Measurements from ENCODE around the gene FKBP1A. TPM values are rescaled to one million over a fixed set of nuclear protein-coding genes. Genes with fewer than 3 reads are reported as not detected.

FKBP1A gene
- total RNA-seq, result 100 to 1,000 TPM; 205 to 207 TPM

DNA sequence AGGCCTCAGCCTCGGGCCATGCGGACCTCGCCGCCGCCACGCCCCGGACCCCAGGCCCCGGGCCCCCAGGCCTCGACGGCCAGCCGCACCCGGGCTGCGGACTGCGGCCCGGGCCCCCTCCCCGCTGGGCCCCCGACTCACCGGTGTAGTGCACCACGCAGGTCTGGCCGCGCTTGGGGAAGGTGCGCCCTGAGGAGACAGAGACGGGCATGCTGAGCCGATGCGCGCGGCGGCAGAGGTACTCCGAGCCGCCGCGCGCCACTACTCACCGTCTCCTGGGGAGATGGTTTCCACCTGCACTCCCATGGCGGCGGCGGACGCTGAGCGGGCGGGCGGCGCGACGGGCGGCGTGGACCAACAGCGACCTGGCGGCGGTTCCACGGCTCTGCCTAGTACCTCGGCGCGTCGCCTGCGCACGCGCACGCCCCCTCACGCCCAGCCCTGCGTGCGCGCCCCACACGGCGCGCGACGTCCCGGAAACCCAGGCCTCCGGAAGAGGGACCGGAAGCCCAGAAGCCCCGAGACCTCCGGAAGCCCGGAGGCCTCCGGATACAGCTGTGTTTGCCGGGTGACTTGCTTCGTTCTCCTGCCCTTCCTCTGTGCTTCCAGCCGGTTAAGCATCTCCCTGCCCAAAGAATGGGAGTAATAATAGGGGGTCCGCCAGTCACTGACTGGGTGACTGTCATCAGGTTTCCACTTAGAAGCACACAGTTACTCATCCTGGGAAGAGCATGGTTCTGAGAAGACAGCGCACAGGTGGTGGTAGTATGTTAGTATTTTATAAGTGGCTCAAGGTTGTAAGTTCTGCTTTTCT is at the start of gene FKBP1A:
Gene FKBP1A, minus strand, starts transcription at position 362 of the 814 bp plus-strand sequence. Its CDS starts 56 bp downstream, at position 306.
- Mint-ChIP-seq H3K9me3 (peaks cover 6% of the 10 kb centered on the region), H3K4me3 (peak within 1 kb of the TSS; percentile 84), H3K36me3 (ENCODE audit: low read depth) (peaks cover 23% of the 10 kb centered on the region), H3K27ac (peak within 1 kb of the TSS; percentile 83), H3K4me1 (peaks cover 59% of the 10 kb centered on the region), H3K27me3 (peaks cover 24% of the 10 kb centered on the region)
- POLR2A ChIA-PET, result interaction anchor here (0.6 to 6.8 kb wide), 12 partner anchors 12 to 1062 kb away, joined by 3 to 47 read pairs (median 4); partner anchors contain the start of gene SDCBP2
- CTCF ChIA-PET, result interaction anchor here (0.5 to 5.0 kb wide), 3 partner anchors 9 to 44 kb away, joined by 3 to 26 read pairs (median 12); no protein-coding TSS in a partner anchor
- DNase-seq, result peak; percentile 93

DNA sequence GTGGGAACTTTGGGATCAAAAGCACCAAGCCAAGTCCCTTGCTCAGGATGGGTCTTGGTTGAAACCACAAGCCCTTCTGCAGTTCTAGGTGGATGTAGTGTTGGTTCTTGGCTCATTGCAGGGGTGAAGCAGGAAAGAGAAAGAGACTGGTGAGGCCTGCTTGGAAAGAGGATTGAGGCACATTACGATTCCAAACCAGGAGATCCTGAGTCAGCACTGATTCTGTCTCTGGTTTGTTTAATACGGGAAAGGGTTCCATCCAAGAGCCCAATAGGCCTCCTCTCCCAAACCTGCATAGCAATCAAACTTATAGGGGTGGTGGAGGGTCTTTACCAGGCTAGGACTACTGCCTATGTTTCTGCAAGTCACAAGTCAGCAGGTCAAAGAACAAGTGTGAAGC is 49.5 kb upstream of the FKBP1A start:
- Mint-ChIP-seq H3K27ac (no peak overlapping the region), H3K36me3 (ENCODE audit: low read depth) (peaks cover 38% of the 10 kb centered on the region), H3K9me3 (no peaks in the 10 kb centered on the region), H3K4me1 (peaks cover 7% of the 10 kb centered on the region), H3K4me3 (no peak overlapping the region), H3K27me3 (peaks cover 6% of the 10 kb centered on the region)
- no peak for DNase-seq
- ChIA-PET POLR2A (no interaction called here), CTCF (no interaction called here)

DNA sequence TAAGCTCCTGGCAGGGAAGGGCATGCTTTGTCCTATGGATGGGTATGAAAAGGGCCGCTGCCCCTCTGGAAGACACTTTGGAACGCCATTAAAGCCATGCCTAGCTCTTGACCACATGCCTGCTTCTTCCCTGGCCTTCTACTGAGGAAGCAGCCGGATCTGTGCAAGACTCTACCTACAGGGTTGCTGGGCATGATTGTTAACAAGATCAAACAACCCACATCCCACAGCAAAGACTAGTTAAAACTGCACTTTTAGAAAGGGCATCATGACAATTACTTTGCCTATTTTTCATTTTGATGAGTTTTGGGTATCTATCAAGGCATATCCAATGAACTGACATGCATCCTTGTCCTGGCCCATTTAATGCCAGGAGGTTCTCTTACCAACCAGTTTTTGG is 48.3 kb upstream of the FKBP1A start:
- H3K27me3 Mint-ChIP-seq, result peaks cover 9% of the 10 kb centered on the region

DNA sequence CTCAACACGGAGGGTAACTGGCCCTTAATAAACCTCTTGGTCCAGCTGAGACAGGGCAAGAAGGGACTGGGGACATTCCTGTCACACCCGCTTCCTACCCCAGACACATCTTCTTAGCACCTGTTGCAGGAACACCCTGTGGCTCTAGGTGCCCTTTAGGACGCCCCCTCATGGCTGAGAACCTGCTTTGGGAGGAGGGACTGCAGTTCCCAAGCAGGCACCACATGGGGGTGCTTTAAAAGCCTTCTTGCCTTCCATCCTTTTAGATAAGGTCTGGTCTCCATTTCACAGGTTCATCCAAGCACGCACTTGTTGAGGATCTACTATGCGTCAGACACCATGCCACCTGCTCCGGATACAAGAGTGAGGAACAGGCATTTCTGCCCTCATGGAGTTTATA is 47.2 kb upstream of the FKBP1A start:
- Mint-ChIP-seq H3K4me1 (peaks cover 21% of the 10 kb centered on the region), H3K36me3 (ENCODE audit: low read depth) (peaks cover 22% of the 10 kb centered on the region), H3K9me3 (no peaks in the 10 kb centered on the region), H3K4me3 (no peak overlapping the region), H3K27me3 (peaks cover 12% of the 10 kb centered on the region), H3K27ac (no peak overlapping the region)
- CTCF ChIA-PET, result interaction anchor here (0.7 to 6.1 kb wide), 5 partner anchors 11 to 337 kb away, joined by 3 to 40 read pairs (median 3); no protein-coding TSS in a partner anchor
- DNase-seq, result no peak
- POLR2A ChIA-PET, result interaction anchor here (1.4 kb wide), 1 partner anchor 48 kb away, joined by 3 read pairs; no protein-coding TSS in a partner anchor

More for the DNA sequence above, 48.3 kb upstream of the FKBP1A start:
- ChIA-PET CTCF (no interaction called here), POLR2A (interaction anchor here (1.4 kb wide), 1 partner anchor 49 kb away, joined by 3 read pairs; no protein-coding TSS in a partner anchor)
- peaks cover 11% of the 10 kb centered on the region for H3K4me1 Mint-ChIP-seq
- DNase-seq, result no peak
- H3K27ac Mint-ChIP-seq, result no peak overlapping the region
- H3K4me3 Mint-ChIP-seq, result no peak overlapping the region
- no peaks in the 10 kb centered on the region for H3K9me3 Mint-ChIP-seq
- peaks cover 28% of the 10 kb centered on the region for H3K36me3 Mint-ChIP-seq (ENCODE audit: low read depth)

DNA sequence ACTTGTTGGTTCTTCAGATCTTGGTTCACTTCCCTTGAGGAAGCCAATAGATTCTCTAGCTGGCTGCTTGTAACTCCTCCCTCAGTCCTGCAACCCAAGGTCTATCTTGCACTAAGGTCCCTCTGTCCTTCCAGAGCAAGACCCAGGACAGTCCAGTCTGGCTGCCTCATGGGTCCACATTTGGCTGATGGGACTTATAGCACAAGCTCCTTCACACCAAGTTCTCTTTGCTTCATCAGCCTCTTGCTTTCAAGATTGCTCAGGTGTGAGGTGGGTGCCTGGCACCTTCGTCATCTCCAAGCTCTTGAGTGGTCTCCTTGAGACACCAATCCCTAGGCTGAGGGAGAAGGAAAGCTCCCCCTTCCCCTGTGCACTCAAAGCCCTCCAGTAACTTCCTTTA is 45.5 kb upstream of the FKBP1A start:
- peaks cover 11% of the 10 kb centered on the region for H3K36me3 Mint-ChIP-seq (ENCODE audit: low read depth)
- no peak overlapping the region for H3K4me3 Mint-ChIP-seq
- no peak for DNase-seq
- ChIA-PET CTCF (interaction anchor here (0.6 to 6.1 kb wide), 12 partner anchors 9 to 226 kb away, joined by 3 to 40 read pairs (median 4); partner anchors contain the start of gene NSFL1C), POLR2A (interaction anchor here (0.8 to 1.7 kb wide), 4 partner anchors 10 to 113 kb away, joined by 3 to 4 read pairs (median 4); no protein-coding TSS in a partner anchor)
- no peak overlapping the region for H3K27ac Mint-ChIP-seq
- H3K4me1 Mint-ChIP-seq, result peaks cover 31% of the 10 kb centered on the region
- no peaks in the 10 kb centered on the region for H3K9me3 Mint-ChIP-seq
- H3K27me3 Mint-ChIP-seq, result peaks cover 24% of the 10 kb centered on the region

DNA sequence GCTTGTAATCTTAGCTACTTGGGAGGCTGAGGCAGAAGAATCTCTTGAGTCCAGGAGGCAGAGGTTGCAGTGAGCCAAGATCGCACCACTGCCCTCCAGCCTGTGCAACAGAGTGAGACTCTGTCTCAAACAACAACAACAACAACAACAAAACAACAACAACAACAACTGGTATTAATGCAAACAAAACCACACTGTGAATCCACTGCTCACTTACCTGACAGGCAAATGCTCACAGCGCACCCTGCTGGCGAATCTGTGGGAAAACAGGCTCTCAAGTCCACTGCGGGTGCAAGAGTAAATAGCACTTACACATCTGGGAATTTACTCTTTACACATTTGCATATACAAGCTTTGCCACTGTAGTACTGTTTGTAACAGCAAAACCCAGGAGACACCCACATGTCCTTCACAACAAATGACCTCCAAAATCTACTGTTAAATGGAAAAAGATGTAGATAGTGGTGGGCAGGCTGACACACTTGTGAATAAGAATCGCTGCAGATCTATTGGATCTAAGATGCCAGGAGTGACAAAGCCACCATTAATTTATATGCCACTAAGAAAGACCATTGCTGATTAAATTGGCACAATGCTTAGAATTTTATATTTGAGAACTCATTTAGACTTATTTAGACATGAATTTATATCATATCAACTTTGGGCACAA is 44.5 kb upstream of the FKBP1A start:
- DNase-seq, result peak; percentile 84
- H3K27ac Mint-ChIP-seq, result no peak overlapping the region
- H3K4me3 Mint-ChIP-seq, result no peak overlapping the region
- H3K9me3 Mint-ChIP-seq, result no peaks in the 10 kb centered on the region
- CTCF ChIA-PET, result interaction anchor here (0.6 to 6.1 kb wide), 18 partner anchors 10 to 363 kb away, joined by 3 to 40 read pairs (median 5); partner anchors contain the start of genes NSFL1C and SDCBP2
- H3K27me3 Mint-ChIP-seq, result peaks cover 30% of the 10 kb centered on the region
- peaks cover 31% of the 10 kb centered on the region for H3K4me1 Mint-ChIP-seq
- POLR2A ChIA-PET, result interaction anchor here (1.3 kb wide), 1 partner anchor 126 kb away, joined by 3 read pairs; no protein-coding TSS in a partner anchor
- H3K36me3 Mint-ChIP-seq (ENCODE audit: low read depth), result peaks cover 10% of the 10 kb centered on the region

DNA sequence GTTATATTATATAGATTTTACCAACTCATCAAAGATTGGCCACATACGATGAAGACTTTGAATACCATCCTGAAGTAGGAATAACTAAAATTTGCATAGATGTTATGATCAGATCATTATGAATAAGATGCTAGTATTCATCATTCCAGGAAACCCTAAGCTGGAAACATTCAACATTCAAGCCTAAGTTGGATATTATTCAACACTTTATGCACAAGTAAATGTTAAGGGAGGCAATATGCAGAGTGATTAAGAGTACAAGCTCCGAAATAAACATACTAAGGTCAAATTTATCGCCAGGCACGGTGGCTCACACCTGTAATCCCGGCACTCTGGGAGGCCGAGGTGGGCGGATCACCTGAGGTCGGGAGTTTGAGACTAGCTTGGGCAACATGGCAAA is 43.4 kb upstream of the FKBP1A start:
- H3K4me3 Mint-ChIP-seq, result no peak overlapping the region
- H3K4me1 Mint-ChIP-seq, result peaks cover 31% of the 10 kb centered on the region
- no peaks in the 10 kb centered on the region for H3K9me3 Mint-ChIP-seq
- peaks cover 38% of the 10 kb centered on the region for H3K27me3 Mint-ChIP-seq
- H3K36me3 Mint-ChIP-seq (ENCODE audit: low read depth), result peaks cover 5% of the 10 kb centered on the region
- H3K27ac Mint-ChIP-seq, result no peak overlapping the region
- no peak for DNase-seq
- ChIA-PET CTCF (interaction anchor here (0.7 to 6.1 kb wide), 19 partner anchors 9 to 247 kb away, joined by 3 to 40 read pairs (median 5); partner anchors contain the start of genes NSFL1C, SDCBP2 and SNPH), POLR2A (interaction anchor here (1.1 to 2.3 kb wide), 3 partner anchors 30 to 667 kb away, joined by 4 to 9 read pairs (median 7); partner anchors contain the start of gene NSFL1C)

DNA sequence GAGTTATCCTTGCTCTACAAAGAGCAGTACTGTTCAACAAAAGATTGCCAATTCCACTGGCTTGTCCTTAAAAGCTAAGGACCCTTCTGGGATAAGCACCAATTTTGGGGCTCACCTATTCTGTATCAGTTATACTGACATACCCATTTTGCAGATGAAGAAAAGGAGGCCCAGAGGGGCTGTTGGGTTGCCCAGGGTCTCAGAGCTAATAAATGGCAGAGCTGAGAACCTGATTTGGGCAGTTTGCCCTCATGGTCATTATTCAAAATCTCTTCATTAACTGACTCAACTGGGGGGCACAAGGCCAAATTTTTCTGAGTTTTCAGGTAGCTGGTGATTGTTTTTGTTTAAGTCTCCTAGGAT is 42.5 kb upstream of the FKBP1A start:
- ChIA-PET CTCF (interaction anchor here (0.7 to 6.1 kb wide), 12 partner anchors 16 to 222 kb away, joined by 3 to 40 read pairs (median 5); partner anchors contain the start of genes NSFL1C and SNPH), POLR2A (interaction anchor here (0.6 to 2.3 kb wide), 7 partner anchors 31 to 668 kb away, joined by 3 to 9 read pairs (median 3); partner anchors contain the start of gene NSFL1C)
- Mint-ChIP-seq H3K27ac (no peak overlapping the region), H3K9me3 (no peaks in the 10 kb centered on the region), H3K36me3 (ENCODE audit: low read depth) (peaks cover 5% of the 10 kb centered on the region), H3K27me3 (peaks cover 41% of the 10 kb centered on the region), H3K4me3 (no peak overlapping the region), H3K4me1 (peaks cover 28% of the 10 kb centered on the region)
- no peak for DNase-seq

DNA sequence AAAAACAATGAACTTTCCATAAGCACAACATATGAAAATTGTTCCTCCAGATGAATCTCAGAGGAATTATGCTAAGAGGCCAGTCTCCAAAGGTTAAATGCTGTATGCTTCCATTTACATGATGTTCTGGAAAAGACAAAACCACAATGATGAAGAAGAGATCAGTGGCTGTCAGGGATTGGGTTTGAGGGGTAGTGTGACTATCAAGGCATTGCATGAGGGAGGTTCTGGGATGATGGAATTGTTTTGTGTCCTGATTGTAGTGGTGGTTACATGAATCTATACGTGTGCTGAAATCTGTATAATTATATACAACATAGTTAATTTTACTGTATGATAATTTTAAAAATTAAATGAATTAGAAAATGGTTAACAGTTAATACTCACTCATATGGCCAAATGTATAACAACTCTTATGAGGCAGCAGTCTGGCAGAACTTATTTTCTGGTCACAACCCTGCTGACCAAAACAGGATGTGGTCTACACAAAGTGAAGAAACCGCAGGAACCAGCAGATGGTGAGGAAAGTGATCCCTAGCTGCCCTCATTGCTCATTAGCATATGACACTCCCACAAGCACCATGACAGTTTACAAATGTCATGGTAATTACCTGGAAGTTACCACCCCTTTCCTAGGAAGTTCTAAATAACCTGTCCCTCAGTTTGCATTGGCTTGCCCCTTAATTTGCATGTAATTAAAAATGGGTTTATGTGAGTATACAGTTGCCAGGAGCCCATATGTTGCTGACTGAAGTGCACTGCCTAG is 41.9 kb upstream of the FKBP1A start:
- H3K4me1 Mint-ChIP-seq, result peaks cover 25% of the 10 kb centered on the region
- H3K27ac Mint-ChIP-seq, result peak overlapping the region; percentile 42
- H3K4me3 Mint-ChIP-seq, result no peak overlapping the region
- H3K27me3 Mint-ChIP-seq, result peaks cover 47% of the 10 kb centered on the region
- peaks cover 5% of the 10 kb centered on the region for H3K36me3 Mint-ChIP-seq (ENCODE audit: low read depth)
- ChIA-PET CTCF (interaction anchor here (0.7 to 6.1 kb wide), 11 partner anchors 17 to 222 kb away, joined by 3 to 40 read pairs (median 5); partner anchors contain the start of genes NSFL1C and SNPH), POLR2A (interaction anchor here (0.6 to 2.3 kb wide), 8 partner anchors 31 to 668 kb away, joined by 3 to 9 read pairs (median 3); partner anchors contain the start of gene NSFL1C)
- DNase-seq, result peak; percentile 88
- H3K9me3 Mint-ChIP-seq, result no peaks in the 10 kb centered on the region

DNA sequence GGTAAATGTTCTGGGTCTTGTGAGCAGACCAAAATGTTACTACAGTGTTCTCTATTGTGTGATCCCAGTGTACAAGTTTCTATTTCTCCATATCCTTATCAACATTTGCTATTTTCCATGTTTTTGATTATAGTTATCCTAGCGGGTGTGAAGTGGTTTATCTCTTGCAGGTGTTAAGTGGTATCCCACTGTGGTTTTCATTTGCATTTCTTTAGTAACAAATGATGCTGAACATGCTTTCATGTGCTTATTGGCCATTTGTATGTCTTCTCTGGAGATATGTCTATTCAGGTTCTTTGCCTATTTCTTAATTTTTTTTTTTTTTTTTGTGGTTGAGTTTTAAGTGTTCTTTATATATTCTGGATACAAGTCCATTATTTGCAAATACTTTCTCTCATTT is 38.3 kb upstream of the FKBP1A start:
- peaks cover 41% of the 10 kb centered on the region for H3K27me3 Mint-ChIP-seq
- no peaks in the 10 kb centered on the region for H3K9me3 Mint-ChIP-seq
- H3K36me3 Mint-ChIP-seq (ENCODE audit: low read depth), result peaks cover 5% of the 10 kb centered on the region
- no peak overlapping the region for H3K4me3 Mint-ChIP-seq
- no peak overlapping the region for H3K27ac Mint-ChIP-seq
- DNase-seq, result no peak
- ChIA-PET CTCF (interaction anchor here (0.6 kb wide), 1 partner anchor 107 kb away, joined by 3 read pairs; no protein-coding TSS in a partner anchor), POLR2A (no interaction called here)
- H3K4me1 Mint-ChIP-seq, result peaks cover 30% of the 10 kb centered on the region

DNA sequence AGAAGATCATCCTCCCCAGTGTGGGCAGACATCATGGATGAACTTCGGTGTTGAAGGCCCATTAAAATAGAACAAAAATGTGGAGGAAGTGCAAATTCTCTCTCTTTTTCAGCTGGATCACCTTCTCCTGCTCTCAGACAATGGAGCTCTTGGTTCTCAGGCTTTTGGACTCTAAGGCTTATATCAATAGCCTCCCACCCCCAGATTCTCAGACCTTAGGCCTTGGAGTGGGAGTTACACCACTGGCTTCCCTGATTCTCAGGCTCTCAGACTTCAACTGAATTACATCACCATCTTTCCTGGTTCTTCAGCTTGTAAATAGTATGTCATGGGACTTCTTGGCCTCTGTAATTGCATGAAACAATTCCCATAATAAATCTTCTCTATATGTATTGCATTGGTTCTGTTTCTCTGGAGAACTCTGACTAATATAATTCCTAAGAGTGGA is 37.2 kb upstream of the FKBP1A start:
- ChIA-PET CTCF (no interaction called here), POLR2A (no interaction called here)
- H3K4me1 Mint-ChIP-seq, result peaks cover 21% of the 10 kb centered on the region
- H3K36me3 Mint-ChIP-seq (ENCODE audit: low read depth), result peaks cover 2% of the 10 kb centered on the region
- no peak overlapping the region for H3K27ac Mint-ChIP-seq
- no peaks in the 10 kb centered on the region for H3K9me3 Mint-ChIP-seq
- peaks cover 37% of the 10 kb centered on the region for H3K27me3 Mint-ChIP-seq
- no peak for DNase-seq
- H3K4me3 Mint-ChIP-seq, result no peak overlapping the region

Measured in activated CD4-positive, alpha-beta memory T cell treated with anti-CD3 and anti-CD28 coated beads, Interleukin-2, amount 10 ng/mL, durations not matched to agents 7 days and 5 days (primary cell).